Activated T-cell treated with anti-CD3 and anti-CD28 coated beads for 4 hours (primary cell): ENCODE results near the gene DTD1.
A peak's percentile ranks its signal among the peaks of the same experiment; 100 is the strongest.

ENCODE experiments used
- DNase-seq: peaks from one replicate; pipeline ENCODE4 v3.0.0-alpha.2; 2020

DTD1 gene

GRCh38 chr20:18621004-18621403 is 33.1 kb downstream of the DTD1 start:
- no peak for DNase-seq

- DNase-seq = no peak
Measured at GRCh38 chr20:18623156-18623910, 35.5 kb downstream of the DTD1 start.

DNA sequence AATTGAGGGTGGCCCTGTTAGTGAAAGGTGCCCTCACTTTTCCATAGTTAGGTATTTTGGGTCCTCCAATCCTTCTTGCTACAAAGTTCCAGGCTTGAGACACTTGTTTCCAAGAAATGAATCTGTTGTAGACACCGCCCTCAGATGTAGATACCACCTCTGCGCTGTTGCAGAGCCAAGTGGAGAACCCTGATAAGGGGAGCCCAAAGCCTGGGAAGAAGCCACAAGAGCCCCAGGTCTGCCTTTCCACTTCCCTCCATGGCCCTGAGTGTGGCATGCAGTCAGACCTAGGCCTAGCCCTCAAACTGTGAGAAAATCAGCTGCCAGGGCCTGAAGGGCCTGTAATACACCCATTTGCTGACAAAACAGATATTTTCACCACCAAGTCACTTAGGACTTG is 37.1 kb downstream of the DTD1 start:
- DNase-seq = no peak

DNA sequence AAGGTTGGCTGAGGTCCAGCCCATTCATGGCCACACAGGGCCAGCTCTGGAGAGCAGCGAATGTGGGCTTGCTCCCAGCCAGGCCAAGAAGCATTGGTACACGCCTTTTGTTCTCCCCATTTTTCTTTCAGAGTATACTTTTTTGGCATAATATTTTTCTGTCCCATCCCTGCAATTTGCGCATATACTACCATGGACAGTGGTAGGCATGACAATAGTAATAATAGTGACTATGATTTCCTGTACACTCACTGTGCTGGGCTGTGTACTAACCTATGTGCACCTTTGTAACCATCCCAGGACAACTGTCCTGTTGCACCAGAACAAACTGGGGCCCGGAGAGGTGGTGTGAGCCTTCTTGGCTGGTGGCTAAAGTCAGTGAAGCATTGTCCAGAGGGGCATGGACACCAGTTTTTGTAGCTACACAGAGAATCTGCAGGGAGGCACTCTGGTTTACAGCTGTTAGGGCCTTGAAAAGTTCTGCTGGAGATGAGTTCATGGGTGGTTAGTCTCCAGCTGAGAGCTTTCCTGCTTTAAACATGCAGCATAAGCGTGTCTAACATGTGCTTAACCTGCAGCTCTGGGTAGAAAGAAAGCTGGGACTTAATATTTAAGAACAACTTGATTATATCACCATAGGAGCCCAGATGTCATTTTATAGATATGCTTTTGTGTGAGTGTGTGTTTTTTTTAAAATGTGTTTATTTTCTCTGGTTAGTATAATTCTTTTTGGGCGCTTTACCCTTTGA is 38.2 kb downstream of the DTD1 start:
- DNase-seq = no peak

GRCh38 chr20:18628330-18628920 is 40.6 kb downstream of the DTD1 start:
- no peak for DNase-seq

- DNase-seq = peak; percentile 31
Measured at GRCh38 chr20:18632196-18632789, 44.4 kb downstream of the DTD1 start.

- no peak for DNase-seq
Measured at GRCh38 chr20:18633411-18633810, 45.6 kb downstream of the DTD1 start.

- no peak for DNase-seq
Measured at GRCh38 chr20:18634501-18634900, 46.6 kb downstream of the DTD1 start.

- DNase-seq = no peak
Measured at GRCh38 chr20:18635380-18635779, 47.5 kb downstream of the DTD1 start.

DNA sequence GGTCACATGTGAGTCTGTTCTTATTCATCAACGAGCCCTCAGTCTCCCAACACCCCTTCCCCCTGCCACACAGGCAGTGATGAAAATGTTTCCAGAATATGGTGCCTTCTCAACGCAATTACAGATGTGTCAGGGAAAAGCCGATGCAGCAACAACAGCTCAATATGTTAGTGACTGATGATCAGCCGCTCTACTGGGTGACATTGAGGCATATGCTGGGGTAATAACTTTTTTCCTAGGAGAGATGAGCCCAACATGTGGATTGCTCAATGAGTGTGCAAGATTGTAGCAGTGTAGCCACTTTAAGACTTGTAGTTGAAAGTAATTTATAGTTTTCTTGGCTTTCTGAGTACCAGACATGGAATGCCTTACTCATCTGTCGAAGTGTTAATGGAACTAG is 49.4 kb downstream of the DTD1 start:
- DNase-seq = no peak

DNA sequence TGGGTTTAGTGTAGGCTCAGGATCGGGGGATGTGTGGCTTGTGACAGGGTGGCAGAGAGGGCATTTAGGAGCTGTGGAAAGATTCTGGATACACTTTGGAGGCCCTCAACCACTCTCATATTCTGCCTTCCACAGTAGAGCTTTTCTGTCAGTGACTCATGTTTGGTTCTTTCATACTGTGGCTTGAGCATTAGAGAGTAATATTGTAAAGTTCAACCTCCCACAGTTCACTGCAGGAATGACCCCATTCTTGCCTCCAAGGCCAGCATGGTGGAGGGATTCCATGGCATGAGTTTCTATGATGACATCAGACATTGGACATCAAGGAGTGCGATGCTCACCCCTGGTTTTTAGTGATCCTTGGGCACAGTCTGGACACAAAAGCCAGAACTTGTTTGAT is 50.9 kb downstream of the DTD1 start:
- DNase-seq = no peak

DNA sequence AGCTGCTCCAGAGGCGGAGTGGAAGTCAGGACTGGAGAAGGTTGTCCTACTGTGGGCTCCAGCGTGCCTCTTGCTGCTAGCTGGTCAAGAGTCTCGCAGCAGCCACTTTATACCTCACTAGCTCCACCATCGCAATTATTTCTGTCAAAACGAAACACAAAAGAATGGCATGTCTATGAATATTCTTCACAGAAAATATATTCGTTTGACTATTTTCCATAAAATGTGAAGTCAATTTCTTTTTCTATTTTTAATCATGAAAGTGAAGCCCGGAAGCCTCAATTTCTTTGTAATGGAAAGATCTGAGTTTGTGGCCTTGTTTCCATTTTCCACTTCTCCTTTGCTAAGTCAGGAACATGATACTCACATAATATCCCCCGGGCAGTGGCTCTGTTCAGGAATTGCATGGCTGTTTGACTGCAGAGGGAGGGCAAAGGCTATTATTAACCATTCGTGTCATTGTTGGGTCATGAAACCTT is 51.7 kb downstream of the DTD1 start:
- DNase-seq = no peak

- no peak for DNase-seq
Measured at GRCh38 chr20:18645196-18645745, 57.4 kb downstream of the DTD1 start.

- DNase-seq = no peak
Measured at GRCh38 chr20:18645851-18646250, 58.0 kb downstream of the DTD1 start.

GRCh38 chr20:18647777-18648176 is 59.9 kb downstream of the DTD1 start:
- DNase-seq = no peak

DNA sequence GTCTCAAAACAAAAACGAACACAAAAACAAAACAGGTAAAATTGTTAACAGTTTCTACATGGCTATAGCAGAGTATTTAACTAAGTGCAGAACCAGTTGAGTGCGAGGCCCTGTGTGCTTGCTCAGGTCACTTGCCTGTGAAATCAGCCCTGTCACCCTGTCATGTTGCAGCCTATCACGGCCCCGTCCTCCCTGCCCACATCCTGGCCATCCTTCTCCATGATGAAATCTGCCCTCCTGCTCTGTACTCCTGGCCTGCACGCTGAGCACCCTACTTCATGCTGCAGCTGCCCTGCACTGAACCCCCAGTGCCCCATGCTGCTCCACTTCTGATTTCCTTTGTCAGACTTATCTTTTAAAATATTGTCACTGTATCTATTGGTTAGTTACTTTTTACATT is 62.4 kb downstream of the DTD1 start:
- DNase-seq = no peak

GRCh38 chr20:18653736-18654447 is 66.0 kb downstream of the DTD1 start:
- DNase-seq = no peak

GRCh38 chr20:18654448-18654773 is 66.6 kb downstream of the DTD1 start:
- DNase-seq = no peak

GRCh38 chr20:18657575-18657974 is 69.7 kb downstream of the DTD1 start:
- DNase-seq = no peak

DNA sequence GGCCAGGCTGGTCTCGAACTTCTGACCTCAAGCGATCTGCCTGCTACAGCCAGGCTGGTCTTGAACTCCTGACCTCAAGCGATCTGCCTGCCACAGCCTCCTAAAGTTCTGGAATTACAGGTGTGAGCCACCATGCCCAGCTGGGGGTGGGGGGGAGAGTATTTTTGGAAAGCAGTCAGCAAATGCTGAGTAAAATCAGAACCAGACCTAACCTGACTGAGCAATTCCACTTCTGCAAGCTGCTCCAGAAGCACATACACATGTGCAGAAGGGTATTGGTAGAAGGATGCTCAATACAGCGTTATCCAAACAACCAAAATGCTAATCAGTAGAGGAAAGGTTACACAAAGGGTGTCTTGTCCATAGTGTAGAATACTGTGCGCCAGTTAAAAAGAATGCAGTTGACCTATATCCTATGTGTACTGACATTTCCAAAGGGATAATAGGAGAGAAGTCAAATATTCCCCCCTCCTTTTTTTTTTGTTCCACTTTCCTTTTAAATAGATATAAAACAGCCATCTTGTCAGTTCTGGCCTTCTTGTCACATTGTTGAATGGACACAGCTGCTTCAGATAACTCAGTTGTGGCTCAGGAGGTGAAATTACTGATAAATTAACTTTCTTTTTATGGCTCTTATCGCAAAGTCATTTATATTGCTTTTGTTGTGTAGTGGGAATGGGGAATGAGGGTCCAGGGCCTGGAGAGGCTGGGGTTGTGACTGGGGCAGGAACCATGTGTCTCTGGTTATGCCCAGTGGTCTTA is 74.6 kb downstream of the DTD1 start:
- DNase-seq = no peak

- DNase-seq = no peak
Measured at GRCh38 chr20:18663932-18664331, 76.1 kb downstream of the DTD1 start.

- DNase-seq = no peak
Measured at GRCh38 chr20:18665135-18665534, 77.3 kb downstream of the DTD1 start.
